Osteoblast (primary cell): ENCODE data around the gene MFAP2. TPM values are rescaled to one million over a fixed set of nuclear protein-coding genes. Genes with fewer than 3 reads are reported as not detected.
"Not testable (repeated sequence)": the region's sequence is repeated elsewhere in the genome, so short reads cannot be mapped to it uniquely, and the experiment has no call there.

Source experiments
- DNase-seq: peaks from one replicate; pipeline ENCODE4 v3.0.0; 2011; ENCODE audit warnings: low spot score, mixed read lengths; ENCODE audit not compliant: insufficient read length; ENCODE audit errors: missing footprints
- H2AFZ ChIP-seq: 2 replicates; pipeline ENCODE4 v1.6.0; 2011; ENCODE audit warnings: mild to moderate bottlenecking, low read length
- H3K27ac ChIP-seq: 2 replicates; pipeline ENCODE4 v1.5.1; 2011; ENCODE audit warnings: mild to moderate bottlenecking, low read depth, low read length, moderate library complexity
- H3K27me3 ChIP-seq: 2 replicates; pipeline ENCODE4 v1.6.0; 2012; ENCODE audit warnings: mild to moderate bottlenecking, control low read depth, inconsistent platforms, low read length, moderate library complexity; ENCODE audit not compliant: insufficient read depth
- H3K36me3 ChIP-seq: 2 replicates; pipeline ENCODE4 v1.5.1; 2011; ENCODE audit warnings: mild to moderate bottlenecking, low read length, control low read depth, moderate library complexity; ENCODE audit not compliant: insufficient read depth
- H3K4me1 ChIP-seq: 2 replicates; pipeline ENCODE4 v1.5.1; 2011; ENCODE audit warnings: mild to moderate bottlenecking, low read length, control low read depth, moderate library complexity; ENCODE audit not compliant: insufficient read depth
- H3K4me2 ChIP-seq: 2 replicates; pipeline ENCODE4 v1.6.0; 2011; ENCODE audit warnings: mild to moderate bottlenecking, low read length; ENCODE audit not compliant: insufficient read depth
- H3K4me3 ChIP-seq: fragments of 200-600 bp; sonication (generic); 3 replicates; pipeline ENCODE4 v1.5.1; 2012; ENCODE audit warnings: mild to moderate bottlenecking, low read length, inconsistent platforms; ENCODE audit not compliant: insufficient read depth
- H3K79me2 ChIP-seq: 2 replicates; pipeline ENCODE4 v1.6.0; 2012; ENCODE audit warnings: mild to moderate bottlenecking, low read length, control low read depth, inconsistent platforms; ENCODE audit not compliant: insufficient read depth
- H3K9me3 ChIP-seq: 2 replicates; pipeline ENCODE4 v1.5.1; 2011; ENCODE audit warnings: low read depth, low read length, control low read depth
- H4K20me1 ChIP-seq: 2 replicates; pipeline ENCODE4 v1.6.0; 2012; ENCODE audit warnings: mild to moderate bottlenecking, low read length, control low read depth; ENCODE audit not compliant: insufficient read depth
- total RNA-seq: library from RNA; depleted of rRNA; stranded (reverse); fragments of >200 nt; gene quantifications from 2 replicates; pipeline ENCODE4 v1.2.3, GENCODE V29; 2012
- TF ChIP-seq, protein P1 (sequence below): IDR thresholded peaks from 2 replicates; pipeline ENCODE4 v1.5.1; 2011; ENCODE audit warnings: mild to moderate bottlenecking, low read depth, low read length, moderate library complexity; ENCODE audit errors: extremely low read depth

MFAP2 gene
- total RNA-seq, 1 donor, result 61.2 TPM

- Histone ChIP-seq H3K79me2 (no peaks in the 10 kb centered on the region), H4K20me1 (no peaks in the 10 kb centered on the region), H3K4me1 (peaks cover 9% of the 10 kb centered on the region), H3K9me3 (no peaks in the 10 kb centered on the region), H3K27ac (no peak overlapping the region), H3K4me2 (no peak overlapping the region), H3K36me3 (no peaks in the 10 kb centered on the region), H3K4me3 (no peak overlapping the region), H2AFZ (no peak overlapping the region), H3K27me3 (no peaks in the 10 kb centered on the region)
- TF ChIP-seq, protein P1, sequence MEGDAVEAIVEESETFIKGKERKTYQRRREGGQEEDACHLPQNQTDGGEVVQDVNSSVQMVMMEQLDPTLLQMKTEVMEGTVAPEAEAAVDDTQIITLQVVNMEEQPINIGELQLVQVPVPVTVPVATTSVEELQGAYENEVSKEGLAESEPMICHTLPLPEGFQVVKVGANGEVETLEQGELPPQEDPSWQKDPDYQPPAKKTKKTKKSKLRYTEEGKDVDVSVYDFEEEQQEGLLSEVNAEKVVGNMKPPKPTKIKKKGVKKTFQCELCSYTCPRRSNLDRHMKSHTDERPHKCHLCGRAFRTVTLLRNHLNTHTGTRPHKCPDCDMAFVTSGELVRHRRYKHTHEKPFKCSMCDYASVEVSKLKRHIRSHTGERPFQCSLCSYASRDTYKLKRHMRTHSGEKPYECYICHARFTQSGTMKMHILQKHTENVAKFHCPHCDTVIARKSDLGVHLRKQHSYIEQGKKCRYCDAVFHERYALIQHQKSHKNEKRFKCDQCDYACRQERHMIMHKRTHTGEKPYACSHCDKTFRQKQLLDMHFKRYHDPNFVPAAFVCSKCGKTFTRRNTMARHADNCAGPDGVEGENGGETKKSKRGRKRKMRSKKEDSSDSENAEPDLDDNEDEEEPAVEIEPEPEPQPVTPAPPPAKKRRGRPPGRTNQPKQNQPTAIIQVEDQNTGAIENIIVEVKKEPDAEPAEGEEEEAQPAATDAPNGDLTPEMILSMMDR, result no peak
- no peak for DNase-seq
Observed at GRCh38 chr1:16946646-16947045, 33.8 kb downstream of the MFAP2 start.

- H3K9me3 ChIP-seq, H3K27me3 ChIP-seq, H3K4me3 ChIP-seq, H3K4me1 ChIP-seq, H3K36me3 ChIP-seq, H3K4me2 ChIP-seq, H3K79me2 ChIP-seq, H4K20me1 ChIP-seq, H3K27ac ChIP-seq, H2AFZ ChIP-seq, DNase-seq: not testable (repeated sequence)
Observed at GRCh38 chr1:16946185-16946584, 34.2 kb downstream of the MFAP2 start.

DNA sequence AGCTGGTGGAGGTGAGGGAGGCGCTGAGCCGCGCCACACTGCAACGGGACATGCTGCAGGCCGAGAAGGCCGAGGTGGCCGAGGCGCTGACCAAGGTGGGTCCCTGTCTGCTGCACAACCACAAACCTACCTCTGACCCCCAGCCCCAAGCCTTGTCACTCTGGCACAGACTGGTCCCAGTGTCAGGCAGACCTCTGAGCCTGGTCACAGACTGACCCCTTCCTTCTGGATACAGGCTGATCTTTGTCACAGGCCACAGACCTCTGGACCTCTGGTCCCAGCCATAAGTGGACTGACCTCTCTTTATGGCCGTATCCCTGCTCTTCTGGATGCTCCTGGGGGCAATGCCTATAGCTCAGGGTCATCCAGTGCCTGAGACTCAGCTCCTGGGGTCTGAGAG lies 34.9 kb downstream of the MFAP2 start:
- not testable (repeated sequence) for H3K4me2 ChIP-seq, H3K36me3 ChIP-seq, H3K4me3 ChIP-seq, H3K27me3 ChIP-seq, H3K9me3 ChIP-seq, H3K4me1 ChIP-seq, H4K20me1 ChIP-seq, H3K79me2 ChIP-seq, H2AFZ ChIP-seq, DNase-seq, H3K27ac ChIP-seq

- Histone ChIP-seq H3K4me1 (peaks cover 5% of the 10 kb centered on the region), H3K9me3 (no peaks in the 10 kb centered on the region), H4K20me1 (no peaks in the 10 kb centered on the region), H3K36me3 (no peaks in the 10 kb centered on the region), H3K79me2 (no peaks in the 10 kb centered on the region), H3K4me3 (no peak overlapping the region), H2AFZ (no peak overlapping the region), H3K27ac (no peak overlapping the region), H3K27me3 (no peaks in the 10 kb centered on the region), H3K4me2 (no peak overlapping the region)
- no peak for DNase-seq
- TF ChIP-seq, protein P1, result no peak
Observed at GRCh38 chr1:16944038-16944437, 36.4 kb downstream of the MFAP2 start.

DNA sequence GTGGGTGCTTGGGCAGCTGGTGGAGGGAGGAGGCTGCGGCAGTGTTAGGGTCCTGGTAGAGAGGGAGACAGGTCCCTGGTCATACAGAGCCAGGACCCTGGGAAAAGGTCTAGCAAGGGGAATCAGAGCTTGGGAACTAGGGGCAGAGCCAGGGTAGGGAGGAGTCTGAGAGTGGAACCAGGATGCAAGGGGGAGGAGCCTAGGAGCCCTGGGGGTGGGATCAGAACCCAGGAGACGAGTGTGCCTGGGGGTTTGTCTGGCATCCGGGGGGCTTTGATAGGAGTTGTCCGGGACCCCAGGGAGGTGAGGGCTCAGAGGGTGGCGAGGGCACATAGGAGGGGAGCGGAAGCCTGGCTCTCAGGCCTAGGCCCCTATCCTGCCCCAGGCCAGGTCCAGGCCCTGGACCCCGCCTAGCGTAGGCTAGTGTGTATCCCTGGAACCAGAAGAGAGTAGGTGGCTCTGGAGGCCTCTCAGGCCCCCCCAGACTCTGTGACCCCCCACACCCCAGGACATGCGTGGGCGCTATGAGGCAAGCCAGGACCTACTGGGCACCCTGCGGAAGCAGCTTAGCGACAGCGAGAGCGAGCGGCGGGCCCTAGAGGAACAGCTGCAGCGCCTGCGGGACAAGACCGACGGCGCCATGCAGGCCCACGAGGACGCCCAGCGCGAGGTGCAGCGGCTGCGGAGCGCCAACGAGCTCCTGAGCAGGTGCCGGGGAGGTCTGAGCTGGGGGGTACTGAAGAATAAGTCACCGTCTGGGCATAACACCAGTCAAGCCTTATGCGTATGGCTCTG lies 40.8 kb downstream of the MFAP2 start:
- not testable (repeated sequence) for H4K20me1 ChIP-seq, H3K4me1 ChIP-seq, H3K79me2 ChIP-seq, DNase-seq, H3K4me2 ChIP-seq, H3K27ac ChIP-seq, H3K4me3 ChIP-seq, H3K27me3 ChIP-seq, H2AFZ ChIP-seq, H3K36me3 ChIP-seq, H3K9me3 ChIP-seq
